Retinal pigment epithelial cell (primary cell): Measurements from ENCODE around the gene REM2.

Experiments used
- DNase-seq: peaks from one replicate; pipeline ENCODE4 v3.0.0-alpha.2; 2010; ENCODE audit warnings: low read depth
- H3K4me3 ChIP-seq: 2 replicates; pipeline ENCODE4 v1.5.1; 2011; ENCODE audit warnings: mild to moderate bottlenecking, low read length, control low read depth, moderate library complexity
- CTCF ChIP-seq: conservative IDR thresholded peaks from 2 replicates; pipeline ENCODE4 v1.5.1; 2011; ENCODE audit warnings: low read depth, low read length, control low read depth, inconsistent platforms

REM2 gene

DNA sequence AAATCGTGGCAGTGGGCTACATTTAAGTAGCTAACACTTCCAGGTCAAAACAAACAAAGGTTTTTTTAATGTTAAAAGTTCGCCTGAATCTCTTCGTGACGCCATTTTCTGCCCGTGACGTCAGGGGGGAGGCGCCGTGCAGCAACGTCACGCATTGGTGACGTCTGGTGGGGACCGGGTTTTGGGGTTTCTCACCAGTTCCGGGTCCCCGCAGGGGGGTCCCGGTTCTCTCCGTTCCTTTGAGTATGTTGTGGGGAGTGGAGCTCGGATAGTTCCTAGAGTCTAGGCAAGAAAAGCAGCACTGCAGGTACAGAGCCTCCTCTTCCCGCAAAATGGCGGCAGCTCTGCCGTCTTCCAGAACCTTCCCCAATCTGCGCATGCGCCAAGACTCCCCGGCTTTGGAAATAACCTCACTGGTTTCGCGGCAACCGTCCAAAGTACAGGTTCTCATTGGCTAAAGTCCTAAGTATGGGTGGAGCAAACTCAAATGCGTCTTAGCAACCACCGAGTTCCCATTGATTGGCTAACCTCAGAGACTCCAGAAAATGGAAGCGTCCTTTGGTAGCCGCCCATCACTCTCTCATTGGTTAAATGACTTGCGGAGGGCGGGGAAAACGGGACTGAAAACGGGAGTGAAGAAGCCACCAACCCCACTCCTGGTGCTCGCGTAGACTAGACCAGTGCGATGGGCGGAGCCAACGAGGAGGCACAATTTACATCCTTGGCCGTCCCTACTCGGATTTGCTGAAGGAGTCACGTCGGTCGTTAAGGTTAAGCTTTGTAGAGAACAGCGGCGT lies 36.0 kb downstream of the REM2 start, which contains the start of gene RBM23:
TSS of gene RBM23 (minus strand) at position 346 of the 797 bp plus-strand sequence.
- TF ChIP-seq CTCF: no peak
- DNase-seq: peak; percentile 100
- peak within 1 kb of the TSS; percentile 93 for H3K4me3 ChIP-seq

GRCh38 chr14:22919601-22919921 lies 36.5 kb downstream of the REM2 start:
- DNase-seq: no peak
- TF ChIP-seq CTCF: no peak

DNA sequence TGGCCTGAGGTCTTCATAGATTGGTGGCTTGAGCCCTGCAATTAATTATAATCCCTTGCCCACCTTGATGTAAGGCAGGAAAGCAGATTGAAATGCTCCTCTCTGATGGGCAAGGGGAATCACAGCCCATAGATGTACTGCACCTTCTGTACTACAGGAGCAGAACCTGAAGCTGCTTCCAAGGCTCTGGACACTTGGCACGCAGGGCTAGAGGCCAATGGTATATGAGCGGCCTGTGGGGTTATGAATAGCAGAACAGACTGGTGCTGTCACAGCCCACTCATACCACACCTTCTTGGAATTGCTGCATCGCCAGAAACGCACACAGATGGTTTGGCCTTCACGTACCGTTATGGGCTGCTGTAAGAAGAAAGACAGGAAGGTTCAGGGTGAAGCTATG lies 37.7 kb downstream of the REM2 start:
- no peak for DNase-seq
- TF ChIP-seq CTCF: no peak

More at GRCh38 chr14:22919601-22919921, 36.5 kb downstream of the REM2 start:
- peak overlapping the region; percentile 50 for H3K4me3 ChIP-seq

DNA sequence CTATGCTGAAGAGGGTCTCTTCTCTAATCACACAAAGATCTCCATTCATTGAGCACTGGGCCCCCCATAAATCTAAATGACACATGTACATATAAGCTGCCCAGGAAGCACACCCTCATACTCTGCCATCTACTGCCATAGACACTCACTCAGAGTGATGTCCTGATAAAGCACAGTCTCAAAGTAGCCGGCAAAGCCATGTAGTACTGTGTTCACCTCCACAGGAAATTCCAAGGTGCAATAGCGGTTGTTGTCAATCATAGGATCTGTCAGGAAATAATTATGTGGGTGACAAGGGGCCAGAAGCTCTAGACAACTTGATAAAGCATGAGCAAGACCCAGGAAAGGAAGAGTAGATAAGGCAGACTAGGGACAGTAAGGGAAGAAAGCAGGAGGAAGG lies 39.3 kb downstream of the REM2 start:
- no peak for DNase-seq
- no peak for TF ChIP-seq CTCF
- H3K4me3 ChIP-seq: no peak overlapping the region

More for the DNA sequence above, 37.7 kb downstream of the REM2 start:
- H3K4me3 ChIP-seq: no peak overlapping the region

- no peak for TF ChIP-seq CTCF
- H3K4me3 ChIP-seq: no peak overlapping the region
- no peak for DNase-seq
Measured at GRCh38 chr14:22923746-22924145, 40.7 kb downstream of the REM2 start.

DNA sequence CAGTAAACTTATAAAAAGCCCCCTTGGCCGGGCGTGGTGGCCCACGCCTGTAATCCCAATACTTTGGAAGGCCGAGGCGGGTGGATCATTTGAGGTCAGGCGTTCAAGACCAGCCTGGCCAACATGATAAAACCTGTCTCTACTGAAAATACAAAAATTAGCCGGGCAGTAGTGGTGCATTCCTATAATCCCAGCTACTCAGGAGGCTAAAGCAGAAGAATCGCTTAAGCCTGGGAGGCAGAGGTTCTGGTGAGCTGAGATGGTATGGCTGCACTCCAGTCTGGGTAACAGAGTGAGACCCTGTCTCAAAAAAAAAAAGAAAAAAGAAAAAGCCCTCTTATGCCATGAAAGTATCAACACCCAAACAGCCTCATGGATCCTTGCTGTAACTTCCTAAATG lies 42.5 kb downstream of the REM2 start:
- DNase-seq: no peak
- TF ChIP-seq CTCF: no peak
- no peak overlapping the region for H3K4me3 ChIP-seq

DNA sequence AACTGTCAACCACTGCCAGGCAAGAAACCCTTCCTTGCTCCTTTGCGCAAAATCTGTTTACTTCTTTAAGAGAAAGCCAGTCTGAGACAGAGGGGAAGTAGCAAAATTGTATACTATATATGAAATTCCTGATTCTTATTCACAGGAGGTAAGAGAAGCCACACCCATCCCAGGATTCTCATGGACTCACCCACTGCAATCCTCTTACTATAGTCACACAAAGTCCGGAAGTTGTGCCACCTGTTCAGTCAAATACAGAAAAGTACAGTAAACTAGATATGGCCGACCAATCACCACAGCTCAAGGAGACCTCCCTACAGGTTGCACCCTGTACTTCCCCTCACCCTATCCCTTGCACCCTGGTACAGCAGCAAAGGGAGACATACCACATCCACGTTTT lies 43.3 kb downstream of the REM2 start:
- H3K4me3 ChIP-seq: no peak overlapping the region
- no peak for DNase-seq
- TF ChIP-seq CTCF: no peak
